GM21526 (cell line): ENCODE data around the gene PRSS58.
A peak's percentile ranks its signal among the peaks of the same experiment; 100 is the strongest.

Experiments
- ATAC-seq: cut with Tn5 transposase; IDR thresholded peaks from one replicate; pipeline ENCODE4 v1.9.1; 2021; ENCODE audit warnings: moderate library complexity; ENCODE audit not compliant: unreplicated experiment, low FRiP score

Gene PRSS58

GRCh38 chr7:142257958-142258357, at the start of gene PRSS58:
Gene PRSS58, minus strand, starts transcription at chr7:142258058. Its CDS starts 351 bp downstream, at chr7:142257707.
- ATAC-seq, result no peak

- no peak for ATAC-seq
Observed at GRCh38 chr7:142307246-142307900, 49.5 kb upstream of the PRSS58 start.

- no peak for ATAC-seq
Observed at GRCh38 chr7:142303650-142304049, 45.8 kb upstream of the PRSS58 start.

GRCh38 chr7:142301923-142302550, 44.2 kb upstream of the PRSS58 start:
- ATAC-seq, result peak; percentile 62

- no peak for ATAC-seq
Observed at GRCh38 chr7:142301299-142301698, 43.4 kb upstream of the PRSS58 start.

GRCh38 chr7:142300689-142301088, 42.8 kb upstream of the PRSS58 start:
- ATAC-seq, result no peak

- no peak for ATAC-seq
Observed at GRCh38 chr7:142299237-142299781, 41.5 kb upstream of the PRSS58 start.

- no peak for ATAC-seq
Observed at GRCh38 chr7:142298627-142299026, 40.8 kb upstream of the PRSS58 start.

GRCh38 chr7:142298009-142298408, 40.2 kb upstream of the PRSS58 start:
- no peak for ATAC-seq

- no peak for ATAC-seq
Observed at GRCh38 chr7:142280263-142280662, 22.4 kb upstream of the PRSS58 start.

- ATAC-seq, result no peak
Observed at GRCh38 chr7:142279601-142280000, 21.7 kb upstream of the PRSS58 start.

- no peak for ATAC-seq
Observed at GRCh38 chr7:142275028-142275427, 17.2 kb upstream of the PRSS58 start.

GRCh38 chr7:142272841-142273240, 15.0 kb upstream of the PRSS58 start:
- no peak for ATAC-seq

- no peak for ATAC-seq
Observed at GRCh38 chr7:142263598-142264380, 5.9 kb upstream of the PRSS58 start.

- ATAC-seq, result no peak
Observed at GRCh38 chr7:142250705-142251104, 7.2 kb downstream of the PRSS58 start.

GRCh38 chr7:142249918-142250317, 7.9 kb downstream of the PRSS58 start:
- ATAC-seq, result no peak

GRCh38 chr7:142248166-142249160, 9.4 kb downstream of the PRSS58 start:
- no peak for ATAC-seq

- no peak for ATAC-seq
Observed at GRCh38 chr7:142243823-142244222, 14.0 kb downstream of the PRSS58 start.

- ATAC-seq, result no peak
Observed at GRCh38 chr7:142240546-142240945, 17.3 kb downstream of the PRSS58 start.

GRCh38 chr7:142231716-142232115, 26.1 kb downstream of the PRSS58 start:
- ATAC-seq, result no peak
